A549 (cell line): ENCODE measurements around the gene HYPK.

Source experiments
- CTCF ChIP-seq: fragments of >200 bp; sonication (Bioruptor Twin); formaldehyde crosslinking; IDR thresholded peaks from 3 replicates; pipeline ENCODE4 v1.5.1; 2016
- GATA3 ChIP-seq: IDR thresholded peaks from 2 replicates; pipeline ENCODE4 v1.6.1; 2012; ENCODE audit warnings: borderline replicate concordance
- HOXB5 ChIP-seq: fragments of 250-450 bp; sonication (Bioruptor Pico); IDR thresholded peaks from 2 replicates; pipeline ENCODE4 v1.5.0; 2020; ENCODE audit warnings: mild to moderate bottlenecking, moderate library complexity
- MYC ChIP-seq: IDR thresholded peaks from 2 replicates; pipeline ENCODE4 v1.6.1; 2012; ENCODE audit warnings: mild to moderate bottlenecking, inconsistent platforms, low read length, improper control_type of control experiment, borderline replicate concordance
- POLR2A ChIP-seq: IDR thresholded peaks from 2 replicates; pipeline ENCODE4 v1.6.1; 2012; ENCODE audit warnings: mild to moderate bottlenecking, low read length
- REST ChIP-seq: fragments of 200-600 bp; sonication (generic); IDR thresholded peaks from 2 replicates; pipeline ENCODE4 v1.6.1; 2016; ENCODE audit warnings: antibody characterized with exemption, mild to moderate bottlenecking, moderate library complexity
- TF ChIP-seq, protein P1 (sequence below): IDR thresholded peaks from 2 replicates; pipeline ENCODE4 v1.6.1; 2012

DNA sequence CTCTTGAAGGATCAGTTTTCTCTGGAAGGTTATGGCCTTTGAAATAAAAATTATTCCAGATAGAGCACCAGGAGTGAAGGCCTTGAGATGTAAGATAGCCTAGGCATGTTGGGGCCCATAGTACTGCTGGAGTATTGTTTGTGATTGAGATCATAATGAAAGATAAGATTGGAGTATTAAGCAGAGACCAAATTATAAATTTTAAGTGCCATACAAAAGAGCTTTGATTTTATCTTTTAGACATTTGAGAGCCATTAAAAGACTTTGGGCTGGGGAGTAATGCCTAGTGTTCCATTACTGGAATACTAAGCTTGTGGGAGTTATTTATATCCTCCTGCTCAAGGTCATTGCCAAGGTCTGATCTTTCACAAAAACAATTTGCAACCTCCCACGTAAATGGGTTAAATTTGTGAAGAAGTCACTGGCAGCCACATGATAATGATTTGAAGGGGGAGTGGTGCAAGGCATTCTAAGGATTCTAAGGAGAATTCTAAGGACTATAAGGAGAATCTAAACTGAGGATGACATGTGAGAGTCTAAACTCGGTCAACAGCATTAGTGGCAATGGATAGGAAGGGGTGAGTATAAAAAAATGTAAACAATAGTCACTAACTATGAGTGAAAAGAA, 36.5 kb upstream of the HYPK start:
- TF ChIP-seq POLR2A (no peak), GATA3 (no peak), CTCF (no peak), HOXB5 (CRISPR knock-in tag) (no peak), MYC (no peak), REST (no peak)
- TF ChIP-seq, protein P1, sequence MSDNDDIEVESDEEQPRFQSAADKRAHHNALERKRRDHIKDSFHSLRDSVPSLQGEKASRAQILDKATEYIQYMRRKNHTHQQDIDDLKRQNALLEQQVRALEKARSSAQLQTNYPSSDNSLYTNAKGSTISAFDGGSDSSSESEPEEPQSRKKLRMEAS, result no peak
